Uterus (tissue), 4 donors: ENCODE data around the gene ADAMTSL1. TPM values are rescaled to one million over a fixed set of nuclear protein-coding genes. Genes with fewer than 3 reads are reported as not detected.
A peak's percentile ranks its signal among the peaks of the same experiment; 100 is the strongest.

Experiments
- DNase-seq, 2 donors: peaks; one replicate each; pipeline ENCODE4 v3.0.0-alpha.2; 2019 to 2020
- H3K27ac ChIP-seq, 2 donors: fragments of 200-600 bp; sonication (generic); 1 replicate in 1 of 2; 2 replicates in 1 of 2; pipeline ENCODE4 v1.5.1; 2016 to 2018
- H3K27me3 ChIP-seq, 2 donors: fragments of 200-600 bp; sonication (generic); one replicate each; pipeline ENCODE4 v1.5.1; 2018 to 2019; ENCODE audit warnings: control low read depth in 1 of 2
- H3K36me3 ChIP-seq, 2 donors: fragments of 200-600 bp; sonication (generic); one replicate each; pipeline ENCODE4 v1.5.1; 2019; ENCODE audit warnings: control low read depth in 1 of 2
- H3K4me1 ChIP-seq, 2 donors: fragments of 200-600 bp; sonication (generic); one replicate each; pipeline ENCODE4 v1.5.1; 2018 to 2019; ENCODE audit warnings: control low read depth in 1 of 2
- H3K4me3 ChIP-seq, 2 donors: fragments of 200-600 bp; sonication (generic); 1 replicate in 1 of 2; 2 replicates in 1 of 2; pipeline ENCODE4 v1.5.1; 2018 to 2019; ENCODE audit warnings: mild to moderate bottlenecking in 1 of 2
- H3K9me3 ChIP-seq, 2 donors: fragments of 200-600 bp; sonication (generic); one replicate each; pipeline ENCODE4 v1.5.1; 2019; ENCODE audit warnings: control low read depth in 1 of 2
- CTCF ChIP-seq, 4 experiments: fragments of 200-600 bp in 2 of 4; fragments of 450-650 bp in 2 of 4; sonication (generic) in 2 of 4; IDR thresholded peaks; one replicate each; pipeline ENCODE4 v1.5.1; 2016 to 2019; ENCODE audit warnings: antibody characterized with exemption in 4 of 4, mild to moderate bottlenecking in 2 of 4, moderate library complexity in 1 of 4
- POLR2A ChIP-seq, 2 donors: fragments of 450-650 bp; IDR thresholded peaks; one replicate each; pipeline ENCODE4 v1.6.1; 2016; ENCODE audit warnings: antibody characterized with exemption in 2 of 2, mild to moderate bottlenecking in 1 of 2, moderate library complexity in 1 of 2
- intact Hi-C: fragments of 100-400 bp; cut with DNase I; formaldehyde crosslinking; loops from one replicate; pipeline ENCODE4 v1.15.1; 2023; ENCODE audit warnings: low total_unique reads
- total RNA-seq, 4 donors: library from RNA; depleted of rRNA in 3 of 4; stranded (reverse); fragments of >200 nt in 3 of 4; gene quantifications; one replicate each; pipeline versions ENCODE4 v1.1.0 to v1.2.4, GENCODE V29; 2014 to 2023
- donor health status: DM: yes; HTN: yes; CAD: no.

Gene ADAMTSL1
- total RNA-seq, 4 donors from 2014 or later = 30.0 to 186 (median 138) TPM

- Histone ChIP-seq H3K27ac (peak overlapping the region; percentile 62 to 76), H3K4me1 (peaks cover 0 to 6% of the 10 kb centered on the region in 2 donors), H3K4me3 (no peak overlapping the region), H3K9me3 (no peaks in the 10 kb centered on the region), H3K36me3 (no peaks in the 10 kb centered on the region), H3K27me3 (no peaks in the 10 kb centered on the region)
- DNase-seq = no peak
- intact Hi-C loops = no loop called here
- TF ChIP-seq POLR2A (IDR thresholded peaks at IDR 0.05) = no peak
- no peak for TF ChIP-seq CTCF (IDR thresholded peaks at IDR 0.05)
Measured at GRCh38 chr9:18604767-18605730, 131.1 kb downstream of the ADAMTSL1 start.

GRCh38 chr9:18605766-18606180 lies 131.8 kb downstream of the ADAMTSL1 start:
- Histone ChIP-seq H3K4me1 (peaks cover 0 to 6% of the 10 kb centered on the region in 2 donors), H3K27ac (peak overlapping the region; percentile 62 to 76), H3K9me3 (no peaks in the 10 kb centered on the region), H3K27me3 (no peaks in the 10 kb centered on the region), H3K4me3 (no peak overlapping the region), H3K36me3 (no peaks in the 10 kb centered on the region)
- TF ChIP-seq CTCF (IDR thresholded peaks at IDR 0.05) (no peak), POLR2A (IDR thresholded peaks at IDR 0.05) (no peak)
- intact Hi-C loops = no loop called here
- peak; percentile 49 for DNase-seq

GRCh38 chr9:18606281-18606680 lies 132.3 kb downstream of the ADAMTSL1 start:
- peak overlapping the region; percentile 62 to 76 for H3K27ac ChIP-seq
- TF ChIP-seq CTCF (IDR thresholded peaks at IDR 0.05) = no peak
- no peak for TF ChIP-seq POLR2A (IDR thresholded peaks at IDR 0.05)
- no peaks in the 10 kb centered on the region for H3K9me3 ChIP-seq
- DNase-seq = no peak
- no peak overlapping the region for H3K4me3 ChIP-seq
- peaks cover 0 to 6% of the 10 kb centered on the region in 2 donors for H3K4me1 ChIP-seq
- H3K36me3 ChIP-seq = no peaks in the 10 kb centered on the region
- intact Hi-C loops = no loop called here
- no peaks in the 10 kb centered on the region for H3K27me3 ChIP-seq

- no peak for TF ChIP-seq CTCF (IDR thresholded peaks at IDR 0.05)
- no peak for TF ChIP-seq POLR2A (IDR thresholded peaks at IDR 0.05)
- peak overlapping the region; percentile 62 to 76 for H3K27ac ChIP-seq
- H3K4me1 ChIP-seq = peaks cover 0 to 6% of the 10 kb centered on the region in 2 donors
- no peaks in the 10 kb centered on the region for H3K9me3 ChIP-seq
- H3K36me3 ChIP-seq = no peaks in the 10 kb centered on the region
- intact Hi-C loops = no loop called here
- H3K27me3 ChIP-seq = no peaks in the 10 kb centered on the region
- DNase-seq = no peak
- no peak overlapping the region for H3K4me3 ChIP-seq
Measured at GRCh38 chr9:18606846-18607245, 132.9 kb downstream of the ADAMTSL1 start.

GRCh38 chr9:18608371-18608770 lies 134.4 kb downstream of the ADAMTSL1 start:
- H3K27ac ChIP-seq = peak overlapping the region in 1 of 2 donors; percentile 12
- TF ChIP-seq POLR2A (IDR thresholded peaks at IDR 0.05) (no peak), CTCF (IDR thresholded peaks at IDR 0.05) (no peak)
- peaks cover 0 to 6% of the 10 kb centered on the region in 2 donors for H3K4me1 ChIP-seq
- H3K4me3 ChIP-seq = no peak overlapping the region
- intact Hi-C loops = no loop called here
- no peaks in the 10 kb centered on the region for H3K27me3 ChIP-seq
- no peak for DNase-seq
- H3K36me3 ChIP-seq = no peaks in the 10 kb centered on the region
- no peaks in the 10 kb centered on the region for H3K9me3 ChIP-seq
